A673 (cell line): ENCODE data around the gene EGR4.

Experiments used
- EZH2 ChIP-seq: fragments of 200-600 bp; sonication (generic); IDR thresholded peaks from 2 replicates; pipeline ENCODE4 v1.6.1; 2017; ENCODE audit warnings: borderline replicate concordance, low read depth, mild to moderate bottlenecking, mixed read lengths, antibody characterized with exemption, low read length; ENCODE audit not compliant: poor library complexity, severe bottlenecking
- TF ChIP-seq, protein P1 (sequence below): fragments of 300-800, 200-600 bp; sonication (generic); conservative IDR thresholded peaks from 2 replicates; pipeline ENCODE4 v1.5.1; 2017; ENCODE audit warnings: low read depth, mild to moderate bottlenecking, antibody characterized with exemption, low read length, moderate library complexity, mixed read lengths

DNA sequence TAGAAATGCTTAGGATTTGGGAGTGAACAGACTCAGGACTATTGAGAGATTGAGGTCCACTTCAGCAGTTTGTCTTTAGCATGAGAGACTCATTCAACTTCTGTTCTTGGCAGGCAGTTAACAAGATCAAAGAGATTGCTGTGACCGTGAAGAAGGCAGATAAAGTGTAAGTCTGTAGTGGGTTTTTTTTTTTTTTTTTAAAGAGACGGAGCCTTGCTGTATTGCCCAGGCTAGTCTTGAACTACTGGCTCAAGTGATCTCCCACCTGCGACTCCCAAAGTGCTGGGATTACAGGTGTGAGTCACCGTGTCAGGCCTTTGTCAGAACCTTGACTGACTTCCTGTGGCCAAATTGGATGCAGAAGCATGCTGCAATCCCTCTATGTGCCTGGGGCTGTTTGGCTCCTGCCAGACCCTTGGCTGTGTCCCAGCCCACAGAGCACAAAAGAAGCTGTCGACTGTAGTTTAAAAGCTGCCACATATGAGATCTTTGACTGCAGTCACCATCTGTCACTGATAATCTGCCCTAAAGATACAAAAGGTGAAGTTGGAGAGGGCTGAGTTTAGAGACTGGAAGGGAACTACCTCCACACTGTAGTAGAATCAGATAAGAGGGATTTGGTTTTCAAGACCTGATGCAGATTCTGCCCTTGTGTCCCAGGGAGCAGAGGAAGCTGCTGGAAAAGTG lies 49.3 kb downstream of the EGR4 start:
- TF ChIP-seq, protein P1, sequence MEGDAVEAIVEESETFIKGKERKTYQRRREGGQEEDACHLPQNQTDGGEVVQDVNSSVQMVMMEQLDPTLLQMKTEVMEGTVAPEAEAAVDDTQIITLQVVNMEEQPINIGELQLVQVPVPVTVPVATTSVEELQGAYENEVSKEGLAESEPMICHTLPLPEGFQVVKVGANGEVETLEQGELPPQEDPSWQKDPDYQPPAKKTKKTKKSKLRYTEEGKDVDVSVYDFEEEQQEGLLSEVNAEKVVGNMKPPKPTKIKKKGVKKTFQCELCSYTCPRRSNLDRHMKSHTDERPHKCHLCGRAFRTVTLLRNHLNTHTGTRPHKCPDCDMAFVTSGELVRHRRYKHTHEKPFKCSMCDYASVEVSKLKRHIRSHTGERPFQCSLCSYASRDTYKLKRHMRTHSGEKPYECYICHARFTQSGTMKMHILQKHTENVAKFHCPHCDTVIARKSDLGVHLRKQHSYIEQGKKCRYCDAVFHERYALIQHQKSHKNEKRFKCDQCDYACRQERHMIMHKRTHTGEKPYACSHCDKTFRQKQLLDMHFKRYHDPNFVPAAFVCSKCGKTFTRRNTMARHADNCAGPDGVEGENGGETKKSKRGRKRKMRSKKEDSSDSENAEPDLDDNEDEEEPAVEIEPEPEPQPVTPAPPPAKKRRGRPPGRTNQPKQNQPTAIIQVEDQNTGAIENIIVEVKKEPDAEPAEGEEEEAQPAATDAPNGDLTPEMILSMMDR = no peak
- TF ChIP-seq EZH2 = no peak
